Activated T-helper 9 cell treated with anti-CD3 and anti-CD28 coated beads, Interleukin-2, amount 50 U/mL, for 16 hours (primary cell): ENCODE data around the gene TNFRSF11A.
A peak's percentile ranks its signal among the peaks of the same experiment; 100 is the strongest.

Source experiments
- DNase-seq: peaks from one replicate; pipeline ENCODE4 v3.0.0-alpha.2; 2020; ENCODE audit warnings: low read depth

Gene TNFRSF11A

GRCh38 chr18:62418258-62418657 is 93.1 kb downstream of the TNFRSF11A start:
- DNase-seq: no peak

- no peak for DNase-seq
These were observed 95.0 kb downstream of the TNFRSF11A start for GRCh38 chr18:62420151-62420512.

DNA sequence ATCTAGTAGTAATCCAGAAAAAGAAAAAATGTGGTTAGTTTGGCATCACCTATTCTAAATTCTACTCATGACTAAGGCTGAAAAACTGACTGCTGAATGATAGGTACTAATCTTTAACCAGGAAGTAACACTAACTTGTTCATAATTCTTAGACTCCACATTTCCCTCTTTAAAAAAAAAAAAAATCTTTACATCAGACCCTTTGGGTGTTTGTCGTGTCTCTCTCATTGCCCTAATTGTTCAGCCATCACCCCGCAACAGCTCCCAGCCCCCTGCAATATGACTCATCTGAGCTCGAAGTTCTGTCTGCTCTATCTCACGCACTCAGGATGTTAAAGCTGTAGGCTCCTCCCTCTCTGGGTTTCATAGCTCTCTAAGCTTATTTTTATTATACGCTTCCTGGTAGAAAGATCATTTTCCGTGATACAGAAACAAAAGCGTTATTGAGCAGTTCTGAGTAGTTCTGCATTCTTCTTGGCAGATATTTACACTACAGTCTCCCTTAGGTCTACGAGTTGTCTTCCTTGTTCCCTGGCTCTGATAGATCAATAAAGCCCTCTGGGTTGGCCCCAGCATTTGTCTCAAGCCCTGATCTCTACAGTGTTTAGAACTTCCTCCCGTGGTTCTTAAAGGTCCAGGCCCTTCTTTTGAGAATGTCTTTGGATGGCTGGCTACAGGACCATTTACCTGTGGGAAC is 95.6 kb downstream of the TNFRSF11A start:
- peak; percentile 56 for DNase-seq

GRCh38 chr18:62425465-62426190 is 100.5 kb downstream of the TNFRSF11A start:
- DNase-seq: peak; percentile 7

DNA sequence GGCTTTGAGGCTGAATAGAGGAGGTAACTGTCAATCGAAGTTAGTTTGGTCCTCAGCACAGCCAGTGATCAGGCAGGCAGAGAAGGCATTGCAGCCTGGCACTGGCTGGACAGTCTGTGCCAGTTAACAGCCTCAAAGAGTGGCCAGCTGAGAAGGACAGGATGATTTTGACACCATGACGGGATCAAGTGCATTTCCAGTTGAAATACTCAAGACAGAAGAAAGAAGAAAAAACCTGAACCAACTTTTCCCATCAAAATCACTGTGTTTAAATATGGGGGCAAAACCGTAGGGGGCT is 101.0 kb downstream of the TNFRSF11A start:
- no peak for DNase-seq

GRCh38 chr18:62432176-62432575 is 107.1 kb downstream of the TNFRSF11A start:
- DNase-seq: no peak

GRCh38 chr18:62434798-62435197 is 109.7 kb downstream of the TNFRSF11A start:
- DNase-seq: no peak

- no peak for DNase-seq
These were observed 110.4 kb downstream of the TNFRSF11A start for GRCh38 chr18:62435435-62436031.

DNA sequence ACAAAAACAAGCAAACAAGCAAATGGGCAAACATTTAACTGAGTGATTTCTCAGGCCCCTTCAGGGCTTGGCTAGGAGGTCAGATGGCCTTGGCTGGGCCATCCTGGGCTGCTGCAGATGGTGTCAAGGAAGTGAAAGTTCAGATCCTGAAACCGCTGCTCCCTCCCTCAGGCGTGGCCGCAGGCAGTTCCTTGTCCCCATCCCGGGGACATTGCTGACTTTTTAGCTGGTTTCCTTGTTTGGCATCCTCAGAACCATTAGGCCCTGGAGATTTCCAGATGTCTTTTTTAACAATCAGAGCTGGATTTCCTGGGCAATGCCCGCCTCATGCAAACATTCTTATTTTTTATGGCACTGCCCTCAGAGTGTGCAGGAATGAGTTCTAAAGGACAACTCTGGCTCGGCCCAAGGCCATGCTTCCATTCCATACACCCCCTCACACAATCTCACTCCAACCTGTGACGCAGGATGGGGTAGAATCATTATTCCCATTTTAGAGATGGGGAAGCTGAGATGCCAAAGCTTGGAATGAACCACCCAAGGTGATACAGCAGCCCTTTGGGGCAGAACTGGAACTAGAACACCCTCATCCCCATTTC is 111.6 kb downstream of the TNFRSF11A start:
- no peak for DNase-seq

GRCh38 chr18:62437235-62438017 is 112.3 kb downstream of the TNFRSF11A start:
- DNase-seq: no peak

DNA sequence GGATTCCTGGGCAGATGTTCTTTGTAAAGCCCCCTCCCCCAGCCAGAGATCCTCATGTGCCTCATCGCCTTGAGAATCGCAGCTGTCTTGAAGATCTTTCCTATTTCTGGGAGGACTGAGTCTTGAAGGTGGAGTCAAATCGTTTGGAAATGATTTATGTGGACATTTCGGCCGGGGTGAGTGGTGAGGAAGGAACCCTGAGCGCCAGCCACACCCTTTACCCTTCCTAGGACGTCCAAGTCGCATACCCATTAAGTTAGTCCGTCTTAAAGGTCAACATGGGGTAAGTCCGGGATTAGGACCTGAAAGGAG is 112.9 kb downstream of the TNFRSF11A start:
- DNase-seq: no peak

DNA sequence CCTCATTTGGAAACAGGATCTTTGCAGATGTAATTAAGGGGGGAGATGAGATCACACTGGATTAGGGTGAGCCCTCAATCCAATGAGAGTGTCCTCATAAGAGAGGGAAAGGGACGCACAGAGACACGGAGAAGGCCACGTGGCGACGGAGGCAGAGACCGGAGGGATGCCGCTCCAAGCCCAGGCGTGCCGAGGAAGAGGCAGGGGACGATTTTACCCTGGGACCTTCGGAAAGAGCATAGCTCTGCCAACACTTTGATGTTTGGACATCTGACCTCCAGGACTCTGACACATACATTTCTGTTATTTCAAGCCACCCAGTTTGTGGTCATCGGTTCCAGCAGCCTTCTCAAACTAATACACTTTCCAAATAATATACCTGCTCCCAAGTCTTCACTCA is 113.3 kb downstream of the TNFRSF11A start:
- DNase-seq: no peak

DNA sequence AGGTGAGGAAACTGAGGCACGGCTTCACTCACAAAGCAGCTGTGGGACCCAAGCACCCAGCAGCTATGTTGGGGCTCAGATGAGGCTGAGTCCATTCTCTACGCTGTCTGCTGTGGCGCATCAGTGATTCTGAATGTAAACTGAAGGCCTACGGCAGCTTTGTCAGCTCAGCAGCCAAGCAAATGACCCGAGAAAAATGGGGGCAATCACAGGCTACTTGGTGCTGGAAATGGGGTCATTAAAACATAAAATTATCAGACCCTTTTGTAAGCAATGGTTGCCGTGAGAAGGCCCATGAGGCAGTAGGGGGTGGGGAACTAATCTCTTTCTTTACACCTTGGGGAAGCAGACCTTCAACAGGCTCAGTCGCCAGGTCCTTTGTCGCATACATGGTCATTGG is 113.8 kb downstream of the TNFRSF11A start:
- no peak for DNase-seq
